Fibroblast of villous mesenchyme (primary cell): Measurements from ENCODE around the gene SLC12A3. TPM values are rescaled to one million over a fixed set of nuclear protein-coding genes. Genes with fewer than 3 reads are reported as not detected.
A peak's percentile ranks its signal among the peaks of the same experiment; 100 is the strongest.

ENCODE experiments used
- DNase-seq: peaks from one replicate; pipeline ENCODE4 v3.0.0-alpha.2; 2010; ENCODE audit warnings: low read depth
- H3K4me3 ChIP-seq: 2 replicates; pipeline ENCODE4 v1.5.1; 2011; ENCODE audit warnings: low read depth, mild to moderate bottlenecking, low read length
- CTCF ChIP-seq: IDR thresholded peaks from 2 replicates; pipeline ENCODE4 v1.5.1; 2012; ENCODE audit warnings: low read depth, mild to moderate bottlenecking, low read length; ENCODE audit not compliant: insufficient read depth
- small RNA-seq: library from RNA; depleted of rRNA; stranded (forward); fragments of <200 nt; gene quantifications from one replicate; pipeline ENCODE3, GENCODE V24; 2012
- total RNA-seq: library from RNA; depleted of rRNA; stranded (reverse); fragments of >200 nt; gene quantifications from 2 replicates; pipeline ENCODE4 v1.2.3, GENCODE V29; 2012

Gene SLC12A3
- total RNA-seq, 1 donor, result not detected

- DNase-seq, result no peak
- no peak for TF ChIP-seq CTCF
- H3K4me3 ChIP-seq, result no peak overlapping the region
These were observed 91.1 kb downstream of the SLC12A3 start for GRCh38 chr16:56956076-56956475.

- no peak overlapping the region for H3K4me3 ChIP-seq
- TF ChIP-seq CTCF, result no peak
- DNase-seq, result no peak
These were observed 91.7 kb downstream of the SLC12A3 start for GRCh38 chr16:56956756-56957155.

- no peak overlapping the region for H3K4me3 ChIP-seq
- DNase-seq, result peak; percentile 53
- no peak for TF ChIP-seq CTCF
These were observed 95.8 kb downstream of the SLC12A3 start for GRCh38 chr16:56960681-56961281.

GRCh38 chr16:56961386-56961785, 96.4 kb downstream of the SLC12A3 start:
- DNase-seq, result no peak
- H3K4me3 ChIP-seq, result no peak overlapping the region
- no peak for TF ChIP-seq CTCF

GRCh38 chr16:56961851-56962281, 96.9 kb downstream of the SLC12A3 start, which contains the start of gene CETP:
TSS of gene CETP (plus strand) at chr16:56961950. CDS start at chr16:56961980, 30 bp downstream.
- TF ChIP-seq CTCF, result no peak
- DNase-seq, result no peak

GRCh38 chr16:56964243-56965148, 99.5 kb downstream of the SLC12A3 start:
- H3K4me3 ChIP-seq, result no peak overlapping the region
- DNase-seq, result peak; percentile 92
- peak; percentile 75 for TF ChIP-seq CTCF

More at GRCh38 chr16:56961851-56962281, 96.9 kb downstream of the SLC12A3 start, which contains the start of gene CETP:
- H3K4me3 ChIP-seq, result no peak within 1 kb of the TSS

Small RNA genes within 50 kb of the gene (small RNA-seq; reads per million reads assigned to genes)
- 1.3 reads per million, percentile 28 among the genes with 10 or more reads in this experiment for gene MIR138-2

Other genes starting within 250 kb of the SLC12A3 start
- gene MT1E, start 239.4 kb upstream of the SLC12A3 start, total RNA-seq, result 21.6 and 108 TPM in 2 replicates
- 1.3 TPM in 1 of 2 replicates, not detected in the other for gene MT1M, start 232.5 kb upstream of the SLC12A3 start, total RNA-seq
- 1.3 and 1.9 TPM in 2 replicates for gene MT1A, start 226.5 kb upstream of the SLC12A3 start, total RNA-seq
- not detected in 2 replicates for gene MT1B, start 213.3 kb upstream of the SLC12A3 start, total RNA-seq
- gene MT1F, start 207.2 kb upstream of the SLC12A3 start, total RNA-seq, result not detected in 2 replicates
- not detected in 2 replicates for gene MT1G, start 197.1 kb upstream of the SLC12A3 start, total RNA-seq
- gene MT1H, start 195.4 kb upstream of the SLC12A3 start, total RNA-seq, result not detected in 2 replicates
- gene MT1X, start 182.7 kb upstream of the SLC12A3 start, total RNA-seq, result 24.2 and 40.3 TPM in 2 replicates
- 54.1 and 60.9 TPM in 2 replicates for gene NUP93, start 135.1 kb upstream of the SLC12A3 start, total RNA-seq
- 98.4 and 135 TPM in 2 replicates for gene HERPUD1, start 66.9 kb downstream of the SLC12A3 start, total RNA-seq
- gene CETP, start 96.7 kb downstream of the SLC12A3 start, total RNA-seq, result not detected in 2 replicates
- gene NLRC5, start 124.3 kb downstream of the SLC12A3 start, total RNA-seq, result 44.0 and 67.6 TPM in 2 replicates
- 23.2 and 24.2 TPM in 2 replicates for gene CPNE2, start 227.4 kb downstream of the SLC12A3 start, total RNA-seq